ENCODE data around the gene SNORC. TPM values are rescaled to one million over a fixed set of nuclear protein-coding genes. Genes with fewer than 3 reads are reported as not detected.

The SNORC gene
- total and polyA plus RNA-seq, 9 of the 15 experiments (the other 6 are each of a cell fraction or from before 2014, with no cell fraction given) = 0.14 to 2.5 (median 0.72) TPM; not detected in 2

DNA sequence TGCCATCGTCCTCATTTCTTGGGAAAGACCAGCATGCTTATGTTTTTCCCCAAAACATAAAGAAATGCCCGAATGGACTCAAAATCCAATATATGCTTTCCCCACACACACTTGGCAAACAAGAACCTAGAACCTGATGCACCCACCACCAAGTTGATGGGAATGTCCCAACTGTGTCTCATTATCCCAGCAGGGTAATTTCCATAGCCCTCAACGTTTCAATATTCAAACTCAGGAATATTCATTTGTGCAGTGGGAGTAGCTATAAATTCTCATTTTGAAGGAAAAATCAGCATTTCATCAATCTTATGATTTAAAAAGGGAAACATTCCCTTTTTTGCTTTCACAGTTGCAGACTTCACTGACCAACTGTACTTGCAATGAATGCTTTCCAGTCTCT is 50.7 kb downstream of the SNORC start:
- Histone ChIP-seq H2AFZ (ENCODE audit: low read depth, low read length) (no peak overlapping the region), H3K4me3 (no peak overlapping the region), H3K9me3 (replicated peaks; ENCODE audit: control insufficient read depth, insufficient read depth, low read depth, low read length) (no peaks in the 10 kb centered on the region), H3K9me1 (ENCODE audit: control insufficient read depth, insufficient read depth, low read length) (no peaks in the 10 kb centered on the region), H3K36me3 (ENCODE audit: control insufficient read depth, insufficient read depth, low read length) (no peaks in the 10 kb centered on the region), H3K27ac (ENCODE audit: extremely low read depth, low read depth, low read length) (no peak overlapping the region), H3K9ac (ENCODE audit: insufficient read depth in 1 of 2, low read depth in 2 of 2, low read length in 2 of 2) (no peak overlapping the region), H4K20me1 (replicated peaks; ENCODE audit: control insufficient read depth, insufficient read depth, low read length) (no peaks in the 10 kb centered on the region), H3K27me3 (ENCODE audit: control insufficient read depth in 2 of 2, insufficient read depth in 2 of 2, low read length in 2 of 2) (peaks cover 22 to 41% of the 10 kb centered on the region in 2 experiments), H3K79me2 (ENCODE audit: control insufficient read depth, insufficient read depth, low read length) (no peaks in the 10 kb centered on the region), H3K4me1 (replicated peaks in 1 of 2; ENCODE audit: control insufficient read depth in 2 of 2, insufficient read depth in 2 of 2, low read length in 2 of 2) (peaks cover 0 to 4% of the 10 kb centered on the region in 2 experiments; a peak in 3 of 5 replicates), H3K4me2 (ENCODE audit: insufficient read depth, low read length) (no peak overlapping the region)
- DNase-seq (ENCODE audit: extremely low read depth in 1 of 4, low spot score in 3 of 4) = no peak
- FAIRE-seq = no peak
- 0% methylated on average over 3 of the region's 3 CpGs for WGBS (ENCODE audit: insufficient coverage, low coverage, missing lambda C conversion rate)
- intact Hi-C loops (cut with micrococcal nuclease) (no loop called here), in situ Hi-C loops (cut with MboI) (no loop called here)
- CTCF ChIA-PET (ENCODE audit: low intra/inter-chr PET ratio) = no interaction called here
- no TSS peak for BruUV-seq (replicated peaks)
- no peak for ATAC-seq
- POLR2A ChIA-PET = no interaction called here
- no peak for TF ChIP-seq PREB (CRISPR knock-in tag; IDR thresholded peaks at IDR 0.05)

GRCh38 chr2:232924433-232924832 is 54.4 kb downstream of the SNORC start:
- Histone ChIP-seq H3K79me2 (ENCODE audit: control insufficient read depth, insufficient read depth, low read length) (no peaks in the 10 kb centered on the region), H3K4me1 (replicated peaks in 1 of 2; ENCODE audit: control insufficient read depth in 2 of 2, insufficient read depth in 2 of 2, low read length in 2 of 2) (peaks cover 0 to 20% of the 10 kb centered on the region in 2 experiments; a peak in 3 of 5 replicates), H3K27me3 (ENCODE audit: control insufficient read depth in 2 of 2, insufficient read depth in 2 of 2, low read length in 2 of 2) (peaks cover 11 to 62% of the 10 kb centered on the region in 2 experiments), H4K20me1 (replicated peaks; ENCODE audit: control insufficient read depth, insufficient read depth, low read length) (no peaks in the 10 kb centered on the region), H3K9me1 (ENCODE audit: control insufficient read depth, insufficient read depth, low read length) (no peaks in the 10 kb centered on the region), H2AFZ (ENCODE audit: low read depth, low read length) (no peak overlapping the region), H3K4me2 (ENCODE audit: insufficient read depth, low read length) (no peak overlapping the region), H3K4me3 (no peak overlapping the region), H3K36me3 (ENCODE audit: control insufficient read depth, insufficient read depth, low read length) (no peaks in the 10 kb centered on the region), H3K9ac (ENCODE audit: insufficient read depth in 1 of 2, low read depth in 2 of 2, low read length in 2 of 2) (no peak overlapping the region), H3K9me3 (replicated peaks; ENCODE audit: control insufficient read depth, insufficient read depth, low read depth, low read length) (no peaks in the 10 kb centered on the region), H3K27ac (ENCODE audit: extremely low read depth, low read depth, low read length) (no peak overlapping the region)
- FAIRE-seq = no peak
- in situ Hi-C loops (cut with MboI) (no loop called here), intact Hi-C loops (cut with micrococcal nuclease) (no loop called here)
- POLR2A ChIA-PET = no interaction called here
- CTCF ChIA-PET (ENCODE audit: low intra/inter-chr PET ratio) = no interaction called here
- no TSS peak for BruUV-seq (replicated peaks)
- ATAC-seq = no peak
- DNase-seq (ENCODE audit: extremely low read depth in 1 of 4, low spot score in 3 of 4) = no peak
- TF ChIP-seq ZNF133 (CRISPR knock-in tag; IDR thresholded peaks at IDR 0.05) (no peak), RBM25 (IDR thresholded peaks at IDR 0.05; ENCODE audit: low read depth, low read length, severe bottlenecking) (peak; percentile 64), ZNF217 (CRISPR knock-in tag; IDR thresholded peaks at IDR 0.05) (no peak)
